Smooth muscle cell (in vitro differentiated cells): ENCODE measurements around the gene NAA80. TPM values are rescaled to one million over a fixed set of nuclear protein-coding genes. Genes with fewer than 3 reads are reported as not detected.

ENCODE experiments used
- DNase-seq: peaks from one replicate; lab custom pipeline; 2025; ENCODE audit not compliant: unreplicated experiment; lab: John Stamatoyannopoulos, UW
- H2AFZ ChIP-seq: fragments of 200-600 bp; sonication (generic); 2 replicates; pipeline ENCODE4 v1.6.0; 2016; ENCODE audit warnings: antibody characterized with exemption, low read depth, mild to moderate bottlenecking
- H3F3A ChIP-seq: fragments of 200-600 bp; sonication (generic); 2 replicates; pipeline ENCODE4 v1.6.0; 2017; ENCODE audit warnings: antibody characterized with exemption, low read depth
- H3K27ac ChIP-seq: fragments of 200-600 bp; sonication (generic); 2 replicates; pipeline ENCODE4 v1.5.1; 2016; ENCODE audit warnings: low read depth, mild to moderate bottlenecking
- H3K27me3 ChIP-seq: fragments of 200-600 bp; sonication (generic); 2 replicates; pipeline ENCODE4 v1.6.1; 2016; ENCODE audit warnings: low read depth, mild to moderate bottlenecking
- H3K36me3 ChIP-seq: fragments of 200-600 bp; sonication (generic); 2 replicates; pipeline ENCODE4 v1.5.1; 2016; ENCODE audit warnings: low read depth
- H3K4me1 ChIP-seq: fragments of 200-600 bp; sonication (generic); 2 replicates; pipeline ENCODE4 v1.5.1; 2016; ENCODE audit warnings: low read depth
- H3K4me2 ChIP-seq: fragments of 200-600 bp; sonication (generic); 2 replicates; pipeline ENCODE4 v1.6.0; 2016; ENCODE audit warnings: mild to moderate bottlenecking
- H3K4me3 ChIP-seq: fragments of 200-600 bp; sonication (generic); 2 replicates; pipeline ENCODE4 v1.5.1; 2016; ENCODE audit warnings: mild to moderate bottlenecking
- H3K79me2 ChIP-seq: fragments of 200-600 bp; sonication (generic); 2 replicates; pipeline ENCODE4 v1.6.0; 2016; ENCODE audit warnings: low read depth, mild to moderate bottlenecking
- H3K9ac ChIP-seq: fragments of 200-600 bp; sonication (generic); 2 replicates; pipeline ENCODE4 v1.6.0; 2016; ENCODE audit warnings: low read depth
- H3K9me3 ChIP-seq: fragments of 200-600 bp; sonication (generic); replicated peaks from 2 replicates; pipeline ENCODE4 v1.5.1; 2016; ENCODE audit warnings: low read depth
- H4K20me1 ChIP-seq: fragments of 200-600 bp; sonication (generic); 2 replicates; pipeline ENCODE4 v1.6.0; 2016; ENCODE audit warnings: low read depth
- CTCF ChIP-seq: fragments of 200-600 bp; sonication (generic); IDR thresholded peaks from 2 replicates; pipeline ENCODE4 v1.5.1; 2017; ENCODE audit warnings: borderline replicate concordance, mild to moderate bottlenecking, antibody characterized with exemption; ENCODE audit not compliant: insufficient read depth, poor library complexity, severe bottlenecking
- whole genome bisulfite sequencing: methylation state at CpG from one replicate; pipeline ENCODE4 v1.1.7; 2016; ENCODE audit warnings: low lambda C conversion rate; 5-methylcytosine and 5-hydroxymethylcytosine counted together
- polyA plus RNA-seq: library from polyadenylated mRNA; unstranded; fragments of >200 nt; fragmentation: Nextera tagmentation; extraction: Ambion mirVana; gene quantifications from 2 replicates; pipeline ENCODE4 v1.2.1, GENCODE V29; 2016
- total RNA-seq: library from RNA; depleted of rRNA; stranded (reverse); fragments of >200 nt; gene quantifications from 2 replicates; pipeline ENCODE4 v1.2.3, GENCODE V29; 2014

Gene NAA80
- total and polyA plus RNA-seq, 2 experiments from 2014 or later: 13.0 to 21.9 TPM

DNA sequence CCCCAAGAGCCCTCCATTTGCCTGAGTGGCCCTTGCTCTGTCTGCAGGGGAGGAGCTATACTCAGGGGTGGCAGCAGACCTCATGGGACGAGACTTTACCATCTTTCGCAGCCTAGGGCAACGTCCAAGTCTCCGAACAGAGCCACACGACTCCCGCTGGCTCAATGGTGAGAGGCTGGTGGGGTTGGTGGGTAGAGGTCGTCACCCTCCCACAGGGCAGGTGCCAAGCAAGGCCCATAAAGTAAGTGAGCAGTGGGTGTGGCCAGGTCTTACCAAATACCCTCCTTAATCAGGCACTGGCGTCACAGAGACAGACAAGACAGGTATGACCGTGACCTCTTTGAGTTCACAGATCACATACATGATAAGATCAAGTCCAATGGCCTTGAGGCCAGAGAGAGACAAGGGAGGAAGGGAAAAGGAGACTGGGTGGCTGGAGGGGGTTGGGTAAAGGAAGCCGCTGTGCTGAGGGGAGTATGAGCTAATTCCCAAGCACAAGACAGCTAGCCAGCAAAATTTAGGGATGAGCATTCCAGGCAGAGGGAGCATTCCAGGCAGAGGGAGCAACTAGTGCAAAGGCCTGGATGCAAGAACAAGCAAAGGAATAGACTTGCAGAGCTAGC lies 27.8 kb downstream of the NAA80 start:
- DNase-seq: no peak
- Histone ChIP-seq H3K27me3 (peaks cover 35% of the 10 kb centered on the region), H3K4me3 (no peak overlapping the region), H3K4me1 (peaks cover 30% of the 10 kb centered on the region), H3K79me2 (no peaks in the 10 kb centered on the region), H3K9ac (no peak overlapping the region), H3F3A (peaks cover 9% of the 10 kb centered on the region), H2AFZ (no peak overlapping the region), H3K27ac (peak overlapping the region; percentile 67), H3K4me2 (no peak overlapping the region), H3K36me3 (no peaks in the 10 kb centered on the region), H4K20me1 (peaks cover 8% of the 10 kb centered on the region), H3K9me3 (no peaks in the 10 kb centered on the region)
- WGBS: 68% methylated on average over 10 of the region's 10 CpGs
- TF ChIP-seq CTCF: no peak

GRCh38 chr3:50270422-50271224 lies 28.6 kb downstream of the NAA80 start:
- H3K4me3 ChIP-seq: no peak overlapping the region
- H3K27me3 ChIP-seq: peaks cover 27% of the 10 kb centered on the region
- DNase-seq: no peak
- no peak for TF ChIP-seq CTCF
- H3F3A ChIP-seq: peaks cover 11% of the 10 kb centered on the region
- peak overlapping the region; percentile 75 for H3K4me2 ChIP-seq
- peak overlapping the region; percentile 51 for H3K9ac ChIP-seq
- H3K79me2 ChIP-seq: no peaks in the 10 kb centered on the region
- peak overlapping the region; percentile 67 for H3K27ac ChIP-seq
- H3K36me3 ChIP-seq: no peaks in the 10 kb centered on the region
- no peak overlapping the region for H2AFZ ChIP-seq
- peaks cover 34% of the 10 kb centered on the region for H3K4me1 ChIP-seq
- H3K9me3 ChIP-seq: no peaks in the 10 kb centered on the region
- peaks cover 8% of the 10 kb centered on the region for H4K20me1 ChIP-seq
- 84% methylated on average over 18 of the region's 19 CpGs for WGBS

DNA sequence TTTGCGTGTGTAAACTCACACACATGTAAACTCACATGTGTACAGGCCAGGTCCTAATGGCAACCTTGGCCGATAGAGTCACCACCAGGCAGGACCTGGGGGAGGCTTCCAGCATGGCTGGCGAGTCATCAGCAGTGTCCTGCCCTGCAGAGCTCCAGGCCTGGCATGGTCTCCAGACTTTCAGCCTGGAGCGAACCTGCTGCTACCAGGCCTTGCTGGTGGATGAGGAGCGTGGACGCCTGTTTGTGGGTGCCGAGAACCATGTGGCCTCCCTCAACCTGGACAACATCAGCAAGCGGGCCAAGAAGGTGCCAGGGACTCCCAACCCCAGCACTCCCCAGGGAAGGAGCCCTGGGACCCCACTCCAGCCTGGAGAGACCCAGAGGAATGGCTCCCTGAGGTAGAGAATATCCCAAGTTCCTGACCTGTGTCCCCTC lies 29.2 kb downstream of the NAA80 start:
- no peak for TF ChIP-seq CTCF
- 81% methylated on average over 8 of the region's 8 CpGs for WGBS
- peak overlapping the region; percentile 75 for H3K4me2 ChIP-seq
- no peaks in the 10 kb centered on the region for H3K36me3 ChIP-seq
- H4K20me1 ChIP-seq: peaks cover 6% of the 10 kb centered on the region
- no peaks in the 10 kb centered on the region for H3K9me3 ChIP-seq
- DNase-seq: no peak
- no peak overlapping the region for H3K9ac ChIP-seq
- H3K27me3 ChIP-seq: peaks cover 20% of the 10 kb centered on the region
- peak overlapping the region; percentile 27 for H3K4me3 ChIP-seq
- H3F3A ChIP-seq: peaks cover 15% of the 10 kb centered on the region
- no peak overlapping the region for H2AFZ ChIP-seq
- no peaks in the 10 kb centered on the region for H3K79me2 ChIP-seq
- H3K27ac ChIP-seq: peak overlapping the region; percentile 67
- peaks cover 41% of the 10 kb centered on the region for H3K4me1 ChIP-seq
